Measurements from ENCODE around the gene C5orf24.

DNA sequence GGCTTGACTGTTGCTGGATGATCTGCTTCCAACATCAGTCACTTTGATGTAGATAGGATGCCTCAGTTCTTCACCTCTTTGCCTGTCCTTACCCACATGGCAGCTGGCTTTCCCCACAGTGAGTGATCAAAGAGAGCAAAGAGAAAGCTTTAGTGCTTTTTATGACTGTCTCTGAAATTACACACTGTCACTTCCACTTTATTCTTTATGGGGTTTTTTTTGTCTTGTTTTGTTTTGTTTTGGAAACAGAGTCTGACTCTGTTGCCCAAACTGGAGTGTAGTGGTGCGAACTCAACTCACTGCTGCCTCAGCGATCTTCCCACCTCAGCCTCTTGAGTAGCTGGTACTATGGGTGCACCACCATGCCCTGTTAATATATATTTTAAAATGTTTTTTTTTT lies 32.4 kb upstream of the C5orf24 start:
- TF ChIP-seq POLR2A (IDR thresholded peaks at IDR 0.05; ENCODE audit: low read depth, low read length), result no peak
- TF ChIP-seq, protein P1, sequence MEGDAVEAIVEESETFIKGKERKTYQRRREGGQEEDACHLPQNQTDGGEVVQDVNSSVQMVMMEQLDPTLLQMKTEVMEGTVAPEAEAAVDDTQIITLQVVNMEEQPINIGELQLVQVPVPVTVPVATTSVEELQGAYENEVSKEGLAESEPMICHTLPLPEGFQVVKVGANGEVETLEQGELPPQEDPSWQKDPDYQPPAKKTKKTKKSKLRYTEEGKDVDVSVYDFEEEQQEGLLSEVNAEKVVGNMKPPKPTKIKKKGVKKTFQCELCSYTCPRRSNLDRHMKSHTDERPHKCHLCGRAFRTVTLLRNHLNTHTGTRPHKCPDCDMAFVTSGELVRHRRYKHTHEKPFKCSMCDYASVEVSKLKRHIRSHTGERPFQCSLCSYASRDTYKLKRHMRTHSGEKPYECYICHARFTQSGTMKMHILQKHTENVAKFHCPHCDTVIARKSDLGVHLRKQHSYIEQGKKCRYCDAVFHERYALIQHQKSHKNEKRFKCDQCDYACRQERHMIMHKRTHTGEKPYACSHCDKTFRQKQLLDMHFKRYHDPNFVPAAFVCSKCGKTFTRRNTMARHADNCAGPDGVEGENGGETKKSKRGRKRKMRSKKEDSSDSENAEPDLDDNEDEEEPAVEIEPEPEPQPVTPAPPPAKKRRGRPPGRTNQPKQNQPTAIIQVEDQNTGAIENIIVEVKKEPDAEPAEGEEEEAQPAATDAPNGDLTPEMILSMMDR (IDR thresholded peaks at IDR 0.05 in 2 of 3, conservative IDR thresholded peaks at IDR 0.05 in 1 of 3; ENCODE audit: control insufficient read depth in 2 of 3, extremely low read depth in 1 of 3, insufficient read depth in 1 of 3, low read depth in 3 of 3, low read length in 3 of 3), result no peak
- TF ChIP-seq CHD1 (IDR thresholded peaks at IDR 0.05; ENCODE audit: low read depth, low read length), result no peak
- TF ChIP-seq SMAD1 (IDR thresholded peaks at IDR 0.05; ENCODE audit: low read depth, partially characterized antibody), result no peak
- TF ChIP-seq MYC (IDR thresholded peaks at IDR 0.05; ENCODE audit: insufficient read depth, insufficient read length, insufficient replicate concordance, low read length, severe bottlenecking), result no peak
- no peak for TF ChIP-seq EP300 (IDR thresholded peaks at IDR 0.05; ENCODE audit: borderline replicate concordance in 1 of 2, control insufficient read depth in 1 of 2, low read depth in 2 of 2, low read length in 2 of 2)
- TF ChIP-seq, protein P2, sequence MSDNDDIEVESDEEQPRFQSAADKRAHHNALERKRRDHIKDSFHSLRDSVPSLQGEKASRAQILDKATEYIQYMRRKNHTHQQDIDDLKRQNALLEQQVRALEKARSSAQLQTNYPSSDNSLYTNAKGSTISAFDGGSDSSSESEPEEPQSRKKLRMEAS (IDR thresholded peaks at IDR 0.05; ENCODE audit: low read depth, low read length), result no peak
- TF ChIP-seq BRCA1 (IDR thresholded peaks at IDR 0.05; ENCODE audit: low read depth, low read length), result no peak

Data from GM12878 (cell line).